Adrenal gland (tissue), 12 donors: ENCODE measurements around the gene TOX3. TPM values are rescaled to one million over a fixed set of nuclear protein-coding genes. Genes with fewer than 3 reads are reported as not detected.

Source experiments
- DNase-seq, 7 donors: peaks; one replicate each; pipeline ENCODE4 v3.0.0-alpha.2; 2019 to 2020
- H3K27ac ChIP-seq, 5 donors: fragments of 200-600 bp; sonication (generic) in 4 of 5; 1 replicate in 3 of 5; 2 replicates in 2 of 5; pipeline versions ENCODE4 v1.5.1 to v1.8.0; 2016 to 2020; ENCODE audit warnings: mild to moderate bottlenecking in 1 of 5
- H3K27me3 ChIP-seq: fragments of 200-600 bp; 2 replicates; pipeline ENCODE4 v1.8.0; 2021
- H3K36me3 ChIP-seq, 2 donors: fragments of 200-600 bp; replicated peaks in 1 of 2; 1 replicate in 1 of 2; 2 replicates in 1 of 2; pipeline versions ENCODE4 v1.5.1 to v1.8.0; 2018 to 2022
- H3K4me1 ChIP-seq, 2 donors: fragments of 200-600 bp; replicated peaks in 1 of 2; 1 replicate in 1 of 2; 2 replicates in 1 of 2; pipeline versions ENCODE4 v1.5.1 to v1.8.0; 2018 to 2021
- H3K4me3 ChIP-seq, 4 donors: fragments of 200-600 bp; sonication (generic) in 3 of 4; one replicate each; pipeline ENCODE4 v1.5.1; 2016 to 2018
- H3K9me3 ChIP-seq, 3 donors: fragments of 200-600 bp; sonication (generic) in 1 of 3; replicated peaks in 1 of 3; 1 replicate in 2 of 3; 2 replicates in 1 of 3; pipeline versions ENCODE4 v1.5.1 to v1.8.0; 2016 to 2021
- POLR2A ChIP-seq, 2 donors: fragments of 450-650 bp; IDR thresholded peaks; one replicate each; pipeline ENCODE4 v1.6.1; 2017; ENCODE audit warnings: antibody characterized with exemption in 2 of 2, mild to moderate bottlenecking in 2 of 2, moderate library complexity in 1 of 2
- WGBS, 4 donors: extraction: QIAGEN DNeasy Blood & Tissue Kit in 2 of 4; methylation state at CpG; one replicate each; pipeline versions ENCODE4 v1.1.5 to v1.1.7; 2013 to 2017; 5-methylcytosine and 5-hydroxymethylcytosine counted together
- intact Hi-C, 2 donors: fragments of 100-400 bp; cut with DNase I; formaldehyde crosslinking; loops; one replicate each; pipeline versions ENCODE4 v1.14.1 to v1.15.0; 2022 to 2023
- polyA plus RNA-seq, 3 donors: library from polyadenylated mRNA; stranded (reverse); fragments of 200-250 nt in 2 of 3; fragments of 350-450 nt in 1 of 3; fragmentation: Illumina TruSeq in 1 of 3; extraction: RNeasy Lipid Tissue Mini Kit (QIAGEN cat#74804) in 1 of 3; gene quantifications; one replicate each; pipeline ENCODE4 v1.2.3, GENCODE V29; 2013 to 2014
- total RNA-seq, 9 donors: library from RNA; depleted of rRNA in 4 of 9; stranded (reverse); fragments of >200 nt in 4 of 9; fragments of 120-200 nt in 1 of 9; fragmentation: NEBNext Ultra II Directional in 1 of 9; extraction: Animal tissue kit (Norgen Biotek cat#: 25700) in 1 of 9; gene quantifications; one replicate each; pipeline versions ENCODE4 v1.1.0 to v1.2.4, GENCODE V29; 2013 to 2023
- TF ChIP-seq, protein P1 (sequence below), 6 experiments: fragments of 450-650 bp in 4 of 6; fragments of 200-600 bp in 2 of 6; sonication (generic) in 1 of 6; IDR thresholded peaks; 1 replicate in 5 of 6; 2 replicates in 1 of 6; pipeline versions ENCODE4 v1.5.1 to v1.8.0; 2016 to 2021; ENCODE audit warnings: antibody characterized with exemption in 6 of 6, mild to moderate bottlenecking in 2 of 6, moderate library complexity in 1 of 6
- donor health status: healthy with polysubstance abuse.
- donor health status: Bipolar disorder and iron deficiency.
- donor health status: DM: yes; HTN: yes; CAD: no.
- donor health status: DM: no; HTN: no; CAD: no.
- donor health status: DM: no; HTN: no; CAD: no.
- donor health status: DM: yes; HTN: yes; CAD: no.

The TOX3 gene
- total and polyA plus RNA-seq, 12 donors: 0.06 to 4.2 (median 1.2) TPM; not detected in 2

DNA sequence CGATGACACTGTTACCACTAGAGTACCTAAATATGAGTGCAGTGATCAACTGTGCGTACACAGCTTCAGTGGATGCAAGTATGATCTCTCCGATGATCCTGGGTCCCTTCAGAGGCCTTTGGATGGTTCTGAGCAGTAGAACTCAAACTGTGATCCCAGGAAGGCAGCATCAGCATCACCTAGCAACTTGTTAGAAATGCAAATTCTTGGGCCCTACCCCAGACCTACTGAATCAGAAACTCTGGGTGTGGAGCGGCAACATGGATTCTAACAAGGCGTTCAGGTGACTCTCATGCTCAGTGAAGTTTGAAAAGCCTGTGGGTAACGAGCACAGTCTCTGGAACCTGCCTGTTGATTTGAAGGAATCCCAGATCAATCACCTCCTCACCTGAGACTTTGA, 25.4 kb downstream of the TOX3 start:
- Histone ChIP-seq H3K4me1 (no peaks in the 10 kb centered on the region), H3K27ac (no peak overlapping the region), H3K9me3 (no peaks in the 10 kb centered on the region), H3K4me3 (no peak overlapping the region), H3K36me3 (no peaks in the 10 kb centered on the region), H3K27me3 (no peaks in the 10 kb centered on the region)
- 73 to 87% (median 76%) methylated on average over 5 to 6 of the region's 6 CpGs for WGBS, 4 donors
- intact Hi-C loops: no loop called here
- TF ChIP-seq, protein P1, sequence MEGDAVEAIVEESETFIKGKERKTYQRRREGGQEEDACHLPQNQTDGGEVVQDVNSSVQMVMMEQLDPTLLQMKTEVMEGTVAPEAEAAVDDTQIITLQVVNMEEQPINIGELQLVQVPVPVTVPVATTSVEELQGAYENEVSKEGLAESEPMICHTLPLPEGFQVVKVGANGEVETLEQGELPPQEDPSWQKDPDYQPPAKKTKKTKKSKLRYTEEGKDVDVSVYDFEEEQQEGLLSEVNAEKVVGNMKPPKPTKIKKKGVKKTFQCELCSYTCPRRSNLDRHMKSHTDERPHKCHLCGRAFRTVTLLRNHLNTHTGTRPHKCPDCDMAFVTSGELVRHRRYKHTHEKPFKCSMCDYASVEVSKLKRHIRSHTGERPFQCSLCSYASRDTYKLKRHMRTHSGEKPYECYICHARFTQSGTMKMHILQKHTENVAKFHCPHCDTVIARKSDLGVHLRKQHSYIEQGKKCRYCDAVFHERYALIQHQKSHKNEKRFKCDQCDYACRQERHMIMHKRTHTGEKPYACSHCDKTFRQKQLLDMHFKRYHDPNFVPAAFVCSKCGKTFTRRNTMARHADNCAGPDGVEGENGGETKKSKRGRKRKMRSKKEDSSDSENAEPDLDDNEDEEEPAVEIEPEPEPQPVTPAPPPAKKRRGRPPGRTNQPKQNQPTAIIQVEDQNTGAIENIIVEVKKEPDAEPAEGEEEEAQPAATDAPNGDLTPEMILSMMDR (IDR thresholded peaks at IDR 0.05): no peak
- no peak for TF ChIP-seq POLR2A (IDR thresholded peaks at IDR 0.05)
- DNase-seq: no peak

DNA sequence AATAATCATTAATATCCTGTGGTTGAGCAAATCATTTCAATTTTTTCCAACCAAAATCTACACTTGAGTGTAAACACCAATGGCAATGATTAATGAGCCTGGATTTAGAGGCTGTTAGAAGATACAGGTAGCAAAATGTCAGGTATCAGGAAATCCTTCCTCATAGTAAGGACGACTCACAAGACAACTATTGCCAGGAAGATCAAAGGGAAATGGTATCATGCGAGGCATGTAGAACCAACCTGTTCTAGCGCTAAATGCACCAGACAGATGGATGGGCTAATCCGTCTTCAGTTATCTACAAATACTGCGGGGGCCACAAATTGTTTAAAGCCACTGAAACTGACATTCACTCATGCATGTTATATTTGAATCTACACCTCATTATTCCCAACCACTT, 28.1 kb downstream of the TOX3 start:
- DNase-seq: no peak
- H3K27me3 ChIP-seq: no peaks in the 10 kb centered on the region
- H3K9me3 ChIP-seq: no peaks in the 10 kb centered on the region
- TF ChIP-seq POLR2A (IDR thresholded peaks at IDR 0.05): no peak
- TF ChIP-seq, protein P1 (IDR thresholded peaks at IDR 0.05): no peak
- intact Hi-C loops: no loop called here
- H3K27ac ChIP-seq: no peak overlapping the region
- H3K4me3 ChIP-seq: no peak overlapping the region
- H3K36me3 ChIP-seq: no peaks in the 10 kb centered on the region
- 66 to 76% (median 72%) methylated on average over 5 of the region's 5 CpGs for WGBS, 4 donors
- H3K4me1 ChIP-seq: no peaks in the 10 kb centered on the region

DNA sequence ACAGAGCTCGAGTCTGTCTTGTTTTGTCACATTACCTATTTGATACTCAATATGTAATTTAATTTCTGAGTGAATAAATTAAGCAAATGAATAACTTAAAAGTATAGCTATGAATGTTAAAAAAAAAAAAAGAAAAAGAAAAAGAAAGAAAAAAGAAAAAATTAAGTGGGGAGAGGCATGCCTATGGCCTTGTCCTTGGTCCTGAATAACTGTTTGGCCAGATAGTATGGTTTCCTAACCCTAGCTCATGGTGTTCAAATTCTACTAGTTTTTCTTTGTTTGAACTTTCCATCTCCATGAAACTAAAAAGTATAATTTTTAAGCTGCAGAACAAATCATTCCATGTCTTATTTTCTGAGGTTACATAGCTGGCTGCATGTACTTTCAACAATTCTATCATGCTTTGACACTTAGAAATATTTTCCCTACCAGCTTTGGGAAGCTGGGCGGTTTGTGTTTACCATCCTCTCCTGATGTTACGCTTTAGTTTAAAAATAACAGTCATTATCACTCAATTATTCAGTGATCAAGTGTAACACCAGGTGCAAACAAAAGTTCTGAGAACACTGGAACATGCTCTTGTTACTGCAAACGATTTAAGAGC, 31.8 kb downstream of the TOX3 start:
- TF ChIP-seq, protein P1 (IDR thresholded peaks at IDR 0.05): no peak
- no peak for TF ChIP-seq POLR2A (IDR thresholded peaks at IDR 0.05)
- no peak overlapping the region for H3K4me3 ChIP-seq
- 65 to 77% (median 69%) methylated on average over 4 of the region's 4 CpGs for WGBS, 4 donors
- DNase-seq: no peak
- H3K27ac ChIP-seq: no peak overlapping the region
- H3K9me3 ChIP-seq: no peaks in the 10 kb centered on the region
- H3K4me1 ChIP-seq: no peaks in the 10 kb centered on the region
- no peaks in the 10 kb centered on the region for H3K36me3 ChIP-seq
- no peaks in the 10 kb centered on the region for H3K27me3 ChIP-seq
- intact Hi-C loops: no loop called here

DNA sequence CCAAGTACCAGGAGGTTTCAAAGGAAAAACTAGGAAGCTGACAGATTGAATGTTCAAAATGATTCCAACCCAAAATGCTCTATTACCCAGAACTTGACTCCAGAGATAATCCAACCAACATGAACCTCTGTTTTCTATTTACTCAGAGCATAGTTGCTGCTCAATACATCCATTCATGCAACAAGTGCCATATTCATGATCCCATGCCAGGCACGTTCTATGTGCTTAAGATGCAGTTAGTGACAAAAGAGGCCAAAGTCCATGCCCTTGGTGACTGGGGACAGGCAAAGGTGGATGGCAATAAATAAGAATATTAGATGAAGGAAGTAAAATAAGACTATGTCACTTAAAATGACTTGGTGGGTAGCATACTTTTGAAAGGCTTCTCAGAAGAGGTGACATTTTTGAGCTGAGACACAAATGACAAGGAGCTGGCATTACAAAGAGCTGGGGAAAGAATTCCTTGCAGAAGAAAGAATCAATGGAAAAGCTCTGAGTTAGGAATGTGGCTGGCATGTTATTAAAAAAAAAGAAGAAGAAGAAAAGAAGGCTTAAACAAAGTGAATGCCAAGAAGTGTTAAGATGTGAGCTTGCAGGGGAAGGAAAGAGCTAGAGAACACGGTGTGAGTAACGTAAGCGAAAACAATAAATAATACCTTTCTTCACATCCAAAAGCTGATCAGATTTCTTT, 34.5 kb downstream of the TOX3 start:
- Histone ChIP-seq H3K4me3 (no peak overlapping the region), H3K36me3 (no peaks in the 10 kb centered on the region), H3K27ac (no peak overlapping the region), H3K4me1 (no peaks in the 10 kb centered on the region), H3K27me3 (no peaks in the 10 kb centered on the region), H3K9me3 (no peaks in the 10 kb centered on the region)
- no peak for DNase-seq
- intact Hi-C loops: no loop called here
- 78 to 88% (median 82%) methylated on average over 4 of the region's 4 CpGs for WGBS, 4 donors
- TF ChIP-seq, protein P1 (IDR thresholded peaks at IDR 0.05): no peak
- TF ChIP-seq POLR2A (IDR thresholded peaks at IDR 0.05): no peak
